Epithelial cell of umbilical artery (primary cell): ENCODE results near the gene EIF4EBP2. TPM values are rescaled to one million over a fixed set of nuclear protein-coding genes. Genes with fewer than 3 reads are reported as not detected.

Experiments
- total RNA-seq: library from RNA; depleted of rRNA; stranded (reverse); fragments of >200 nt; gene quantifications from 2 replicates; pipeline ENCODE4 v1.2.3, GENCODE V29; 2014

EIF4EBP2 gene
- 14.4 and 15.3 TPM in 2 replicates for total RNA-seq

DNA sequence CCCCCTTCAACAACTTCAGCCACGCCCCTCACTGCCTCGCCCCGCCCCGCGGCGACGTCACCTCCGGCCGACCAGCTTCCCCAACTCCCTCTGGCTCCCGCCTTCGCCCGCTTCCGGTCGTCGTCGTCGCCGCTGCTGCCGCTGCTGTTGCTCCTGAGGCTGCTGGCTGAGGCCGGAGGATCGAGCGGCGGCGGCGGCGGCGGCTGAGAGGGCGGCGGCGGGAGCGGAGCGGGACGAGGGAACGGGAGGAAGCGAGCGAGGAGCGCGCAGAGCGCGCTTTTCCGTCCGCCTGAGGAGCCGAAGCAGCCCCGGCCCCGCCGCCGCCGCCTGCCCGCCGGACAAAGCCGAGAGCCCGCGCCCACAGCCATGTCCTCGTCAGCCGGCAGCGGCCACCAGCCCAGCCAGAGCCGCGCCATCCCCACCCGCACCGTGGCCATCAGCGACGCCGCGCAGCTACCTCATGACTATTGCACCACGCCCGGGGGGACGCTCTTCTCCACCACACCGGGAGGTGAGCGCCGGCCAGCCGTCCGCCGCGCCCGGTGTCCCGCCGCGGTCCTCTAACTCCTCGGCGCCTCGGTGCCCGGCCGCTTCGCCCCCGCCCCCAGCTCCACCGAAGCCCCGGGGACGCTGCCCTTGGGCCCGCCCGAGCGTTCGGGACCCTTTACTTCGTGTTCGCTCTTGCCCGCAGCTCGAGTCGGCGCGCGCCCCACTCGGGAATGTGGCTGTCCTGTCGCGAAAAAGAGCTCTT lies at the start of gene EIF4EBP2:
Gene EIF4EBP2, plus strand, starts transcription at position 110 of the 751 bp plus-strand sequence. Its CDS starts 257 bp downstream, at position 367.

DNA sequence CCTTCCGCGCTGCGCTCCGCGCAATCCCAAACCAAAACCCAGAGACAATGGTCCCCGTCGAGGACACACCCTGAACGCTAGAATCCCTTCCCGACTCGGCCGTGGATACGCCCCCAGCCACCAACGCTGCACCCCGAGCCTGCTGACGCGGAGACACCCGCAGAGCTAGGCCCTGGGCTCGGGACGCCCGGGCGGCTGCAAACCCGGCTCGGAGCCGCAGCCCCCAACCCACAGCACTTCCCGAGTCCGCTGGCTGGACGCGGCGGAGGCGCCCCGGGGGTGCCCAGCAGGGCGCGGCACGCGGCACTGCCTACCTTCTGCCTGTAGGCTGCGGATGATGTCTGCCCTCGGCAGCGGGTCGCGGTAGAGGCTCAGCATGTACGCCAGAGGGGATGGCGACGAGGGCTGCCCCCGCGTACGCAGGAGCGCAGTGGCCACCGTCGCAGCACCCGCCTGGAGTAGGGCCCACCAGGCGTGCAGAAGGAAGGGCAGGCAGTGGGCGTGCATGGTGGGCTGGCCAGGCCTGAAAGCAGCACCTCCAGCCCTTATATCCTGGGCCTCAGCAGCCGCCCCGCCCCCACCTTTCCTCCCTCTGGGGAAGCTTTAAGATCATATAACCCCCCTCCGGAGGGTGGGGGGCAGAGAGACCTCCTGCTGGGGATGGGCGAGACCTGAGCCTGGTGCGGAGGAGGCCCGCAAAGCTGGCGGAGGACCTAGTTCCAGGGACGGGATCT lies 37.4 kb downstream of the EIF4EBP2 start, which contains the start of gene NODAL:
Gene NODAL, minus strand, starts transcription at position 521 of the 734 bp plus-strand sequence. Its CDS starts 14 bp downstream, at position 507.

Other genes with a start within 250 kb of the EIF4EBP2 start
- 142 and 182 TPM in 2 replicates for gene SAR1A, start 233.6 kb upstream of the EIF4EBP2 start, total RNA-seq
- 283 and 334 TPM in 2 replicates for gene PPA1, start 170.7 kb upstream of the EIF4EBP2 start, total RNA-seq
- gene NPFFR1, start 120.1 kb upstream of the EIF4EBP2 start, total RNA-seq = not detected in 2 replicates
- gene LRRC20, start 21.5 kb upstream of the EIF4EBP2 start, total RNA-seq = 7.1 and 10.1 TPM in 2 replicates
- gene NODAL, start 37.5 kb downstream of the EIF4EBP2 start, total RNA-seq = not detected in 2 replicates
- gene PALD1, start 74.6 kb downstream of the EIF4EBP2 start, total RNA-seq = 5.2 and 8.1 TPM in 2 replicates
- gene PRF1, start 198.6 kb downstream of the EIF4EBP2 start, total RNA-seq = not detected in 2 replicates